Astrocyte (in vitro differentiated cells and primary cell): ENCODE data around the gene ANKRD2. TPM values are rescaled to one million over a fixed set of nuclear protein-coding genes. Genes with fewer than 3 reads are reported as not detected.

ENCODE experiments used
- DNase-seq: peaks from one replicate; pipeline ENCODE4 v3.0.0-alpha.2; 2010; ENCODE audit warnings: low read depth
- FAIRE-seq: peaks from 2 replicates; lab custom pipeline; 2011; peaks lifted over from hg19 to GRCh38; lab: Jason Lieb, UNC
- H2AFZ ChIP-seq: 2 replicates; pipeline ENCODE4 v1.6.0; 2012; ENCODE audit warnings: low read depth, low read length, inconsistent platforms
- H3K27ac ChIP-seq: 2 replicates; pipeline ENCODE4 v1.5.1; 2011; ENCODE audit warnings: low read depth, low read length, inconsistent platforms
- H3K27me3 ChIP-seq: 2 replicates; pipeline ENCODE4 v1.6.0; 2011; ENCODE audit warnings: low read length, inconsistent platforms; ENCODE audit not compliant: insufficient read depth
- H3K36me3 ChIP-seq: 2 replicates; pipeline ENCODE4 v1.5.1; 2011; ENCODE audit warnings: low read length, inconsistent platforms; ENCODE audit not compliant: insufficient read depth
- H3K4me1 ChIP-seq: 2 replicates; pipeline ENCODE4 v1.5.1; 2011; ENCODE audit warnings: low read length, inconsistent platforms; ENCODE audit not compliant: insufficient read depth
- H3K4me2 ChIP-seq: 2 replicates; pipeline ENCODE4 v1.6.0; 2012; ENCODE audit warnings: low read length, inconsistent platforms
- H3K4me3 ChIP-seq: 2 replicates; pipeline ENCODE4 v1.5.1; 2011; ENCODE audit warnings: low read depth, mild to moderate bottlenecking, low read length, inconsistent platforms; ENCODE audit not compliant: insufficient read depth
- H3K79me2 ChIP-seq: 2 replicates; pipeline ENCODE4 v1.6.0; 2012; ENCODE audit warnings: mild to moderate bottlenecking, low read length, inconsistent platforms; ENCODE audit not compliant: insufficient read depth
- H3K9ac ChIP-seq: 2 replicates; pipeline ENCODE4 v1.6.0; 2012; ENCODE audit warnings: mild to moderate bottlenecking, low read length, inconsistent platforms
- H3K9me3 ChIP-seq: 2 replicates; pipeline ENCODE4 v1.5.1; 2012; ENCODE audit warnings: low read depth, mild to moderate bottlenecking, low read length, inconsistent platforms; ENCODE audit not compliant: insufficient read depth
- H4K20me1 ChIP-seq: 2 replicates; pipeline ENCODE4 v1.6.0; 2012; ENCODE audit warnings: low read length, inconsistent platforms; ENCODE audit not compliant: insufficient read depth
- H3K27ac Mint-ChIP-seq: one replicate; pipeline ENCODE4 v1.8.0; 2021; ENCODE audit warnings: mild to moderate bottlenecking, mixed read lengths; ENCODE audit not compliant: unreplicated experiment
- H3K27me3 Mint-ChIP-seq: one replicate; pipeline ENCODE4 v1.8.0; 2021; ENCODE audit warnings: low read depth, mixed read lengths; ENCODE audit not compliant: unreplicated experiment
- H3K36me3 Mint-ChIP-seq: one replicate; pipeline ENCODE4 v1.8.0; 2021; ENCODE audit warnings: low read depth, mixed read lengths; ENCODE audit not compliant: unreplicated experiment
- H3K4me1 Mint-ChIP-seq: one replicate; pipeline ENCODE4 v1.8.0; 2021; ENCODE audit warnings: low read depth, mixed read lengths; ENCODE audit not compliant: unreplicated experiment
- H3K4me3 Mint-ChIP-seq: one replicate; pipeline ENCODE4 v1.8.0; 2021; ENCODE audit warnings: mild to moderate bottlenecking, moderate library complexity, mixed read lengths; ENCODE audit not compliant: unreplicated experiment
- H3K9me3 Mint-ChIP-seq: one replicate; pipeline ENCODE4 v1.8.0; 2021; ENCODE audit warnings: mild to moderate bottlenecking, mixed read lengths; ENCODE audit not compliant: unreplicated experiment
- EZH2 ChIP-seq: IDR thresholded peaks from 2 replicates; pipeline ENCODE4 v1.6.1; 2012; ENCODE audit warnings: mild to moderate bottlenecking, low read length, inconsistent platforms; ENCODE audit not compliant: insufficient read depth
- total RNA-seq: library from RNA; stranded (reverse); gene quantifications from 2 replicates; pipeline ENCODE4 v1.2.1, GENCODE V29; 2021
- TF ChIP-seq, protein P1 (sequence below): IDR thresholded peaks from 2 replicates; pipeline ENCODE4 v1.5.1; 2011; ENCODE audit warnings: low read depth, mild to moderate bottlenecking, inconsistent platforms, low read length, moderate library complexity; ENCODE audit not compliant: insufficient read depth

Gene ANKRD2
- total RNA-seq, 1 donor from 2014 or later: 0.36 TPM

- Mint-ChIP-seq H3K4me3 (no peak overlapping the region), H3K27me3 (no peaks in the 10 kb centered on the region), H3K4me1 (peaks cover 6% of the 10 kb centered on the region), H3K36me3 (peaks cover 1% of the 10 kb centered on the region), H3K9me3 (no peaks in the 10 kb centered on the region), H3K27ac (no peak overlapping the region)
- no peaks in the 10 kb centered on the region for H3K9me3 ChIP-seq
- no peaks in the 10 kb centered on the region for H3K27me3 ChIP-seq
- no peaks in the 10 kb centered on the region for H3K36me3 ChIP-seq
- no peaks in the 10 kb centered on the region for H4K20me1 ChIP-seq
- FAIRE-seq (no peak), DNase-seq (no peak)
- no peak overlapping the region for H3K4me2 ChIP-seq
- H3K4me3 ChIP-seq: no peak overlapping the region
- peaks cover 5% of the 10 kb centered on the region for H3K4me1 ChIP-seq
- no peak overlapping the region for H3K9ac ChIP-seq
- no peak overlapping the region for H3K27ac ChIP-seq
- H3K79me2 ChIP-seq: no peaks in the 10 kb centered on the region
- H2AFZ ChIP-seq: no peak overlapping the region
- TF ChIP-seq, protein P1, sequence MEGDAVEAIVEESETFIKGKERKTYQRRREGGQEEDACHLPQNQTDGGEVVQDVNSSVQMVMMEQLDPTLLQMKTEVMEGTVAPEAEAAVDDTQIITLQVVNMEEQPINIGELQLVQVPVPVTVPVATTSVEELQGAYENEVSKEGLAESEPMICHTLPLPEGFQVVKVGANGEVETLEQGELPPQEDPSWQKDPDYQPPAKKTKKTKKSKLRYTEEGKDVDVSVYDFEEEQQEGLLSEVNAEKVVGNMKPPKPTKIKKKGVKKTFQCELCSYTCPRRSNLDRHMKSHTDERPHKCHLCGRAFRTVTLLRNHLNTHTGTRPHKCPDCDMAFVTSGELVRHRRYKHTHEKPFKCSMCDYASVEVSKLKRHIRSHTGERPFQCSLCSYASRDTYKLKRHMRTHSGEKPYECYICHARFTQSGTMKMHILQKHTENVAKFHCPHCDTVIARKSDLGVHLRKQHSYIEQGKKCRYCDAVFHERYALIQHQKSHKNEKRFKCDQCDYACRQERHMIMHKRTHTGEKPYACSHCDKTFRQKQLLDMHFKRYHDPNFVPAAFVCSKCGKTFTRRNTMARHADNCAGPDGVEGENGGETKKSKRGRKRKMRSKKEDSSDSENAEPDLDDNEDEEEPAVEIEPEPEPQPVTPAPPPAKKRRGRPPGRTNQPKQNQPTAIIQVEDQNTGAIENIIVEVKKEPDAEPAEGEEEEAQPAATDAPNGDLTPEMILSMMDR: no peak
- TF ChIP-seq EZH2: no peak
These were observed 18.3 kb downstream of the ANKRD2 start for GRCh38 chr10:97590748-97591495.

GRCh38 chr10:97593421-97593820 is 20.8 kb downstream of the ANKRD2 start:
- Mint-ChIP-seq H3K36me3 (peaks cover 1% of the 10 kb centered on the region), H3K27ac (no peak overlapping the region), H3K4me3 (no peak overlapping the region), H3K9me3 (no peaks in the 10 kb centered on the region), H3K27me3 (no peaks in the 10 kb centered on the region), H3K4me1 (peaks cover 20% of the 10 kb centered on the region)
- no peak for TF ChIP-seq EZH2
- TF ChIP-seq, protein P1: no peak
- Histone ChIP-seq H3K4me2 (no peak overlapping the region), H3K4me1 (peaks cover 25% of the 10 kb centered on the region), H2AFZ (no peak overlapping the region), H3K9ac (no peak overlapping the region), H3K27ac (no peak overlapping the region), H3K36me3 (no peaks in the 10 kb centered on the region), H3K9me3 (no peaks in the 10 kb centered on the region), H3K27me3 (no peaks in the 10 kb centered on the region), H3K79me2 (no peaks in the 10 kb centered on the region), H3K4me3 (no peak overlapping the region), H4K20me1 (no peaks in the 10 kb centered on the region)
- FAIRE-seq (no peak), DNase-seq (no peak)
